Activated effector memory CD4-positive, alpha-beta T cell treated with anti-CD3 and anti-CD28 coated beads, Interleukin-2, amount 50 U/mL, for 16 hours (primary cell): Measurements from ENCODE around the gene PACS2.

Experiments
- DNase-seq: peaks from one replicate; pipeline ENCODE4 v3.0.0-alpha.2; 2020

PACS2 gene

DNA sequence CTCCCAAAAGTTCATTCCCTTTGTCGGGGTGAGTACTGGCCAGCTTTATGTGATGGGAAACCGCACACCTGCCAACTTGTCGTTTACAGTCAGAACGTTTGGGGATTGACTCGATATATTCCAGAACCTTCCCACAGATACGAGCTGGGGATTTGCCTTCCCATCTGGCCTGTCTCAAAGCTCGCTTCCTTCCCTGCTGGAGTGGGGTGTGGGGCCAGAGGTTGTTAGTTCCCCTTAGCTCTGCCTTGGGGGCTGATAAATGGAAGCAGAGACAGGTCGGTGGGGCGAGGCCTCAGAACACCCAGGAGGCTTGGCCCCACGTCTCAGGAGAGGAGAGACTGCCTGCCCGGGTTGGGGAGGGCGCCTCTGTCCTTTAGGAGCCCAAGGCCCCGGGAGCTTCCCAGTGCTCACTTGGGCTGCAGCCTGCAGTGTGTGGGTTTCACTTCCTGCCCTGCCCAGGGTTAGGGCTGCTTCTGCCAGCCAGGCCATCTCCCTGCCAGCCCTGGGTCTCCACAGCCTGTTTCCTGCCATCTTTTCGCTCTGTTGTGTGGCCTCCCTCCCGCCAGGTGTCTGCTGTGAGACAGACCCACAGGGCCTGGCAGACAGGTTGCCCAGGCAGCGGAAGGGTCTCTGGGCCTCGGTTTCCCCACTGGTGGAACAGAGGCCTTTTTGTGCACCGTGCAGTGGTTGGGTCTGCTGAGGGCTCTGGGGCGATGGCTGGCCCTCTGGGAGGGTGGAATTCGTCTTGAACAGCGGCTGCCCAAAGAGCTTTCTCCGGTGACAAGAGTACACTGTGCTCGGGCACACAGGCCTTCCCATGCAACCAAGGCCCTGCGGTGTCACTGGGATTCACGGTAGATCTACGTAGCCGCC is 75.7 kb downstream of the PACS2 start:
- no peak for DNase-seq

DNA sequence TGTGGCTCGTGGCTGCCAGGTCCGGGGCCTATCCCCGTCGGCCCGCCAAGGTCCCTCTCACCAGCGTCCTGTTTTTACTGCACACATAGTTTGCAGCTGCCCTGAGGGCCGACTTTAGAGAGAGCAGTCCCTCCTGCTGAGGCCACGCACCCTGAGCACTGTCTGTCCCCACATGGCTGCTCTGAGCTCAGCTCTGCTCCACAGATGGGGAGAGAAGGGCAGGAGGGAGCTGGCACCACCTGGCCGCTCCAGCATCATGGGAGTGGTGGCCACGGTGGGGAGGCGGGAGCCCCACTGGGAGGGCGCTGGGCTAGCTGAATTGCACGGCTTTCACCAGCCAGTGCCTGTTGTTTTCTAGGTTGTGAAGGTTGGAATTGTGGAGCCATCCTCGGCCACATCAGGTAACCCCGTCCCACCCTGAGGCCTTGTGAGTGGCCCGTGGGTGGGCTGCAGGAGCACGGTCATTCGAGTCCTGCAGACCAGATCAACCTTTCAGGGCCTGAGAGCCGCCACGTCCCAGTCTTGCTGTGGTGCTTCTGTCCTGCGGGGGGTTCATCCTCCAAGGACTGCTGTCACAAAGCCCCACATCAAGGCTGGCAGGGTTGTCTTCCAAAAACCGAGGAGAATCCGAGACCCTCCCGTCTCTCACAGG is 76.4 kb downstream of the PACS2 start:
- DNase-seq: no peak

DNA sequence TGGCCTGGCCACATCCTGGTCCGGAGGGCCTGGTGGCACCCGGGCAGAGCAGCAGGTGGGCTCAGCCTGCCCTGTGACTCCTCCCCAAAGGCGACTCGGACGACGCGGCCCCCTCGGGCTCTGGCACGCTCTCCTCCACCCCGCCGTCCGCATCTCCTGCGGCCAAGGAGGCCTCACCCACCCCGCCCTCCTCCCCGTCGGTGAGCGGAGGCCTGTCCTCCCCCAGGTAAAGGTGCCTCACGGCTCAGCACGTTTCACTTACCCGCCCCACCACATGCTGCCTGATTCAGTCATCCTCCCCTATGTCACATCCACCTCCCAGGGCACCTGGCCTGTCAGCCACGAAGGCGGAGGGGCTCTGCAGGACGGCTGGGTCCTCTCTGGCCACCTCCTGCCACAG is 77.0 kb downstream of the PACS2 start:
- DNase-seq: no peak

DNA sequence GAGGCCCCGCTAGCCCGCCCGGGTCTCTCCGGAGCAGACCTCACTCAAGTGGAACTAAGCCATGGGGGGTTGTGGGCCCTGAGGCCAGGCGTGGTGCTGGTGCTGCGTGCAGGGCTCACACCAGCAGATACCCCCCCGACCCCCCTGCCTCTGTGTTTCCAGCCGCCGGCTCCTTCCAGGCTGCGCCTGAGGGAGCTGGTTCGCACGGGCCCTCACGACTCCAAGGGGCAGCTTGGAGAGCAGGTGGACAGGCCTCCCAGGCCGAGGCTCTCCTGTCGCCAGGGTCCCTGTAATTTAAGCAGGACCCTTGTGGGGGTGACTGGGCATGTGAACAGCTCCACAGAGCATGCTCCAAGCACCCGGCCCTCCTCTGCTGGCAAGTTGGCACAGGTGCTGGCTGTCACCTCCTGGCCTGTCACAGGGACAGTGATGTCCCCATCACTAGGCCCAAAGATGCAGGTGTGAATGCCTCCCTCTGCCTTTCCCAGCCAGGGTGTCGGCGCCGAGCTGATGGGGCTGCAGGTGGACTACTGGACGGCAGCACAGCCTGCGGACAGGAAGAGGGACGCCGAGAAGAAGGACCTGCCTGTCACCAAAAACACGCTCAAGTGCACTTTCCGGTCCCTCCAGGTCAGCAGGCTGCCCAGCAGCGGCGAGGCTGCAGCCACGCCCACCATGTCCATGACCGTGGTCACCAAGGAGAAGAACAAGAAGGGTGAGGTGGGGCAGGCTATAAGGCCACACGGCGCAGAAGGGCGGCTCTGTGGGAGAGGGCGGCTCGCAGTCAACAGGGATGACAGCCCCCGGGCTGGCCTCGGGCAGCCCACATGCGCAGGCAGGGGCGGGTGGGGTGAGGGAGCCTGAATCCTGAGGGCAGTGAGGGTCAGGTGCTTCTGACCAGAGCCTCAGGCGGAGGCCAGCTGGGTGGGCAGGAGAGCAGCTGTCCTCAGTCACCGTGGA is 77.9 kb downstream of the PACS2 start:
- no peak for DNase-seq

DNA sequence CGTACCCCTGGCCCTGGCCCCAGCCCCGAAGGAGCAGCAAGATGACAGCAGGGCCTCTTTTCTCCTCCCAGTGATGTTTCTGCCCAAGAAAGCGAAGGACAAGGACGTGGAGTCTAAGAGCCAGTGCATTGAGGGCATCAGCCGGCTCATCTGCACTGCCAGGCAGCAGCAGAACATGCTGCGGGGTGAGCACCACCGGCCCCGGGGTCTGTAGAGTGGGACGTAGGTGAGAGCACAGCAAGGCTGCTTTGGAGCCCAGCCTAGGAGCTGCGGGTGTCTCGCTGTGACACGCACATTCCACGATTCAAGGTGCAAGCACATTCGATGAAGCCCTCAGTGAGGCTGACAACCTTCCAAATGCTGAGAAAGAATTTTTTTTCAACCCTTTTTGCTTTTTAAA is 78.6 kb downstream of the PACS2 start:
- DNase-seq: no peak

DNA sequence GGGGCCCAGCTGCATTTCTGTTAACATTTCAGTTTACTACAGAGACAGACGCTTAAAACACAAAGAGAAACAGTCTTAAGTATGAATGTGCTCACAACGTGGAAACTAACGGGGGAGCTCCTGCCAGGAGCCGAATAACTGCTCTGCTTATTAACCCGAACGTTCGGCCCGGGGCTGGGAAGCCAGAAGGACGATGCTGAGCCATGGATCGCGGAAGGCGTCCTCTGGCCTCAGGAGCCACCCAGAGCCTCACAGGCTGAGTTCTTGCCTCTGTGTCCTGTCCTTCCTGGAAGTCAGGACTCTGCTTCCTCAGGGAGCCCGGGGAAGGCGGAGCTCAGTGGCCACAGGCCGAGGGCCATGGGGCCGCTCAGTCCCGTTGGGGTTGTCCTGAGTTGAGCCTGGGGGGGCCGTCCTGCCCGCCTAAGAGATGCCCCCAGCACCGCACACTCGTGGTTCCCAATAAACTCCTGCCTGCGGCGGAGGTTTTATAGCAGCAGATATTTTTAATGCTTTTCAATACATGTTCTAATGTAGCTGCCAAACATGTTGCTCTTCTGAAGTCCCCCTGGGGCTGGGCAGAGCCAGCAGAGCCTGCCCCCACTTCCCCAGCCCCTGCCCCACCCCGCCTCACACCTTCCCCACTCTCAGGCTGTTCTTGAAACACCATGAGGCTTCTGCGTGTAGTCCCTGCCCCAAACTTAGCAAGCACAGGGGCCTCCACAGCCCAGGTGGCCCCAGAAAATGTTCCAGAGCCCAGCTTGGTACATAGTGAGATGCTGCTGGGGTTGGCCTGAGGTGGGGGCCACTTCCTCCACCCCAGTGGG is 80.4 kb downstream of the PACS2 start:
- no peak for DNase-seq

DNA sequence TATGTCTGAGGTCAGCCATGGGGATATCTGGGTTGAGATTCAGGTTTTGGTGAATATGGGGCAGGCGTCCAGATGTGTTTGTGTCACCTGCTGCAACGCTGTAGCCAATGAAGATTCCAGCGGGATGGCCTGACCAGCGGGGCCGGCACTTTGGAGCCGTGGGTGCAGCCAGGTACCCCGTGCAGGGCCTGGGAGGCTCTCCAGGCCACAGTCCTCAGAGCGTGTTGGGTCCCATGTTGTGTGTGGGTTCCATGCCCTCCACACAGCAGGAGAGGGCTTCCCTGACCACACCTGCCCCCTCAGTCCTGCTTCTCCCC is 80.9 kb downstream of the PACS2 start:
- DNase-seq: no peak

DNA sequence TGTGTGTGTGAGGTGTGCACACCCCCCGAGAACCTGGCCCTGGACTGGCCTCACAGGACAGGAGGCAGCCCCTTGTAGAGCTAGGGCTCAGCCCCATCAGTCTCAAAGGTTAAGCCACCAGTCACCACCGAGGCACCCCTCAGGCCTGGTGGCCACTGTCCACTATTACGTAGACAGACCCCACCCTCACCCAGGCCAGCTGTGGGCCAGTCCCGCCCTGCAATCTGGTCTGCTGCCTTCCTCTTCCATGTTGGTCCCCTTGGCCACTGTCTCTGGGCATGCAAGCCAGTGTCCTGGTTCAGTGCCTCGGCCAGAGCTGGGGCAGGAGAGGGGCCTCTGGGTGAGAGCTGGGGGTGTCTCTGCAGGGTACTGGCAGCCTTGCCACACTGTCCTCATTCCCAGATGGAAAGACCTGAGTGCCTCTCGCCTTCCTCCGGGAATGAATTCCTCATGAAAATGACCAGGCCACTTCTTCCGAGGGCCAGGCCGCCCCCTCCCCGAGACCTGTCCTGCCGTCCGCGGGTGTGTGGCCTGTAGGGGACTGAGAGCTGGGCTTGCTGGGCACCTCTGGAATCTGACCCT is 82.9 kb downstream of the PACS2 start:
- DNase-seq: no peak

DNA sequence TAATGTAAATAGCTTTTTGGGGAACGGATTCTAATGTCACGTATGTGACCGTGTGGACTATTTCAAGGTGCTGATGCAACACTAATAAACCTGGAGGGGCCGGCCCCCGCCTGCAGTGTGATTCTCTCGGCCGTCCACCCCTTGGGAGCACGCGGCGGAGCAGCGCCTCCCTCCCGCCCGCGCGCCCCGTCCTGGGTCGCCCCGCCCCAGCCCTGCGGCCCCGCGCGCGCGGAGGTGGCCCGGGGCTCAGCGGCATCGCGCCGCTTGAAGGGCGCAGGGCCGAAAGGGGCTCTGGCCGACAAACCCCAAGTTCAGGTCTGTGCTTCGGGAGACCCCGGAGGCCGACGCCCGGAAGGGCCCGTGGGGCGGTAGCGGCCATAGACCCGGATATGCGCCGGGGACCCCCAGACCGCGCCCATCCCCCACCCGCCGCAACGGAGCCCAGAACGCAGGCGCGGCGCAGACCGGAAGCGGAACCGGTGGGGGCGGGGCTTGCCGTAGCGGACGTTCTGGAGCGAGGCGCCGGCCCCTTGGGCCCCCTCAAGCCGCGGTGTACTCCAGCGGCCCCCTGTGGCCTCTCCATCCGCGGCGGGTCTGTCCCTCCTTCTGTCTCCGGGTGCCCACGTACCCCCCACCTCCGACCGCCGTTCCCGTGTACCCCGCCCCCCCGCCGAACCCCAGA is 83.6 kb downstream of the PACS2 start, which contains the start of gene TEX22:
Gene TEX22, plus strand, starts transcription at position 495 of the 682 bp plus-strand sequence. CDS start 803 bp downstream, outside the sequence.
- DNase-seq: peak; percentile 96

DNA sequence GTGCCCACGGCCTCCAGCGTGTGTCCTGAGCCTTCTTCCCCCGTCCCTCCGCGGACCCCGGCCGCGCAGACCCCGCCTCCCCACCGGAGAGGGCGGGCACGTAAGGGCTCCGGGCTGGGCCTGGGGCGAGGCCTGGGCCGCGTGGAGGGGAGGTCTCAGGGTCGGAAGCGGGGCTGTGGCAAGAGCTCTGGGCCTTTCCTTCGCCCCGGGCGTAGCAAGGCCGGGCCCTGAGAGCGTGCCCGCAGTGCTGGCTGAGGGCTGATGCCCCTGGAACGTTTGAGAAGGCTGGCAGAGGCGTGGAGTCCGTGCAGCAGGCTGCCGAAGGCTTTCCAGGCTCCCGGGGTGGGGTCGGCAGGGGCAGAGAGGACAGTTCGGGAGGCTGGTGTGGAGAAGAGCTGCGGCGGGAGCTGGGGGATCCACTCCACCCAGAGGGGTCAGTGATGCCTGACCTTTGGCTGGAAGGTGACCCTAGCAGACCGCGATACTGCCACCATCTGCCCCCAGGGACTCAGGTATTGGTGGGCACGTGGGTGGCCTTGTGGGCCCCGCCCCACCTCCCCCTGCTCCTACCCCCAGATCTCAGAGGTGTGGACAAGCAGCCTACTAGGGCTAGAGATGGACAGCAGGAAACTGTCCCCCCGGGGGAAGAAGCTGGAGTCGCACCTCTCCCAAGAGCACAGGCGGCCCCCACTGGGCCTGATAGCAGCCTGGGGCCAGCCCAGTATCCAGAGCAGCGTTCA is 84.3 kb downstream of the PACS2 start:
- no peak for DNase-seq

DNA sequence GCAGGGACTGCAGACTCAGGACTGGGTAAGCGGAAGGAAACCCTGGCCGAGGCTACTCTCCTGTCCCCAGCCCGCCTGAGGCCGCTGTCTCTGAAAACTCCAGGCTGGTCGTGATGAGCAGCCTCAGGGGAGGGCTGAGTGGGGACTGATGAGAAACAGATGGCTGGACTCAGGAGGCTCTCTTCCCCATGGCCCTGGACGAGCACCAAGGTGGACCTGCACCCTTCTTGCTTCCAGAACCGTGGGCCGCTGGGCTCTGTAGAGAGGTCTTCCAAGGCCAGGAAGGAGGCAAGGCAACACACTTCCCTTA is 84.9 kb downstream of the PACS2 start:
- no peak for DNase-seq

DNA sequence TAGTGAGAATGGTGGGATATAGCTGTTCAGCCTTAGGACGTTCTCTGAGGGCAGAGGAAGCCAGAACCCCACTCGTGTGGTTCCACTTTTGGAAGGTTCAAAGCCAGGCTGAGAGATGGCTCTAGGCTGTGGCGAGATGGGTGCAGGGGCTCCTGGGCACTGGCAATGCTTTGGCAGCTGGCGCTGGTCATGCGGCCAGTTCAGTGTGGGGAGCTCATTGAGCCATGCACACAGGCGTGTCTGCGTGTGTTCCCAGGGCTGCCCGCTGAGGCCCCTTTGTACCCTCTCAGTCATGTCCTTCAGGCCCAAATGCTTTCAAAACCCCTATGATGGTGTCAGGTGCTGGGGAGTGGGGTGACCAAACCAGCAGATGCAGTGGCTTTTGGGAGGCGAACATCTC is 85.5 kb downstream of the PACS2 start:
- no peak for DNase-seq

DNA sequence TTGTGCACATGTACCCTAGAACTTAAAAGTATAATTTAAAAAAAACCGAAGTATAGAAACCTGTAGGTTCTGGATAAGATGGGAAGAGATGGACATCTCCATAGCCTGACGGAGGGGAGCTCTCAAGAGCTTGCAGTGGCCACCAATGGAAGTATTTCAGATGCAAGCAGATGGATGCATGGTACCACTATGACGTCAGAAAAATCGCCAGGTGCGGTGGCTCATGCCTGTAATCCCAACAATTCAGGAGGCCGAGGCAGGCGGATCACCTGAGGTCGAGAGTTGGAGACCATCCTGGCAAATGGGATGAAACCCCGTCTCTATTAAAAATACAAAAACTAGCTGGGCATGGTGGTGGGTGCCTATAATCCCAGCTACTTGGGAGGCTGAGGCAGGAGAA is 87.2 kb downstream of the PACS2 start:
- no peak for DNase-seq

DNA sequence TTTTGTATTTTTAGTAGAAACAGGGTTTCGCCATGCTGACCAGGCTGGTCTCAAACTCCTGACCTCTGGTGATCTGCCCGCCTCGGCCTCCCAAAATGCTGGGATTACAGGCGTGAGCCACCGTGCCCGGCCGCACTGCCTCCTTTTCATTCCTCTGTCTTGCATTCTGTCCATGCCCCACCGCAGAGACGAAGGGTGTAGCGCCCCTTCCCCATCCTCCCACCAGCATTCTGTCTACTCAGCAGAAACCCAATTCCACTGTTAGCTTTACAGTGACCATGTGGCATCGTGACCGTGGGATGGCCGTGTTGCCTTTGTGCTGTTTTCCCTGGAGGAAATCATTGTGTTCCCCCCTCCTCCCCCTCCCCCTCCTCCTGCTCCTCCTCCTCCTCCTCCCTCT is 94.0 kb downstream of the PACS2 start:
- no peak for DNase-seq

DNA sequence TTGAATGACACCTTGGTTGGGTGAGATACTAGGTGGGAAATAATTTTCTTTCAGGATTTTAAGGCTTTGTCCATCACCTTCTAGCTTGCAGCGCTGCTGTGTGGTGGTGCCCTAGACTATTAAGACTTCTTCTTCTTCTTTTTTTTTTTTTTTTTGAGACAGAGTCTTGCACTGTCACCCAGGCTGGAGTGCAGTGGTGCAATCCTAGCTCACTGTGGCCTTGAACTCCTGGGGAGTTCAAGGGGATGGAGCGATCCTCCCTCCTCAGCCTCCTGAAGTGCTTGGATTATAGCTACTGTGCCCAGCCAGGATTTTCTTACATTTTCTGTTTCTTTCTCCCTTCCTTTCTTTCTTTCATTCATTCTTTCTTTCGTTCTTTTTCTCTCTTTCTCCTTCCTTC is 94.8 kb downstream of the PACS2 start:
- DNase-seq: no peak

DNA sequence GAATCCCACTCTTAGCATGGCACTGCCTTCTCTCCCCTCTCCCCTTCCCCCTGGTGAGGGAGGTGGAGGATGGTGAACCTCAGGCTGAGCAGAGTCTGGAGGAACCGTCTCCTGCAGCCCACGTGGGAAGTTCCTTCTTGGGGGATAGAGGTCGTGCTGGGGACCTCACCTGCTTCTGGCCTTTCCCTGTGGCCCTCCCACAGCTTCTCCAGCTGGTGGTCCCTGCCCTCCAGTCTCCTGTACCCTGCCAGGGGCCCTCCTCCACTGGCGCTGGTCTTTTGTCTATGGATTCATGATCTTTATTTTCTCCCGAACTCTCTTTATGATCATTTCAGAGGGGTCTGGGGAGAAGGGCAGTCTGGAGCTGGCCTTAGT is 96.1 kb downstream of the PACS2 start:
- no peak for DNase-seq

DNA sequence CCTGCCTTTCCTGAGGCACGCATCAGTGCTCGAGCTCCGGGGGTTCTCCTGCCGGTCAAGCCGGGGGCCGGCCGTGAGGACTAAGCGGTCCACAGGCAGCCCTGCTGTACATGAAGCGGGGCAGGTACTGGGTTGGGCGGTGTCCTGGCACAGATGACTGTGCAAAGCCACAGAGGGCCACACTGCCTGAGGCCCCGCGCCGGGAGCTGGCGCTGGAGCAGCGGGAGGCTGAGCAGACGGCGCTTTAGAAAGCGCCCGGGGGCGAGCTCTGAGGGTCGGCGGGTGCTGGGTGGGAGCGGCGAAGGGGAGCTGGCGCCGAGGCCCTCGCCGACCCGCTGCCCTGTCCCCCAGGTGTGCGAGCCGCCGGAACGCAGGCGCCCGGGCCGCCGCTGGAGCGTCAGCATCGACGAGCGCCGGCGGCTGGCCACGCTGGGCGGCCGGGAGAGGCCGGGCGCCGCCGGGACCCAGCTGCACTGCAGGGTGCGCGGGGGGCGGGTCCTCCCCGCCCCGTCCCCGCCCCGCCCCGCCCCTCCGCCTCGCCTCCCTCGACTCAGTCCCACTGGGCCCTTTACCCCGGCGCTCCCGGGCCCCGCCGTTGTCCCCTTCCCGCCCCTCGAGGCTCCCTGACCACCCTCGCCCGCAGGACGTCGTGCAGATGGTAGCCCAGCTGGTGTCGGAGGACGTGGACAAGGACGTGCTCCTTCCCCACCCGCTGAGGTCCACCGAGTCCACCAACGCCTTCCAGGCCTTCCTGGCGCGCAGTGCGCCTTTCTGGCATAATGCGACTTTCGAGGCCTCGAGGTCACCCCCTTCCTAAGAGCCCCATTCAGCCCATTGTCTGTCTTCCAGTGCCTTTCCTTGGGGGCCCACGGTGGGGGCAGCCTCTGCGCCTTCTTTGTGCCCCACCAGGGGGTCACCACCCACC is 96.7 kb downstream of the PACS2 start:
- DNase-seq: no peak

DNA sequence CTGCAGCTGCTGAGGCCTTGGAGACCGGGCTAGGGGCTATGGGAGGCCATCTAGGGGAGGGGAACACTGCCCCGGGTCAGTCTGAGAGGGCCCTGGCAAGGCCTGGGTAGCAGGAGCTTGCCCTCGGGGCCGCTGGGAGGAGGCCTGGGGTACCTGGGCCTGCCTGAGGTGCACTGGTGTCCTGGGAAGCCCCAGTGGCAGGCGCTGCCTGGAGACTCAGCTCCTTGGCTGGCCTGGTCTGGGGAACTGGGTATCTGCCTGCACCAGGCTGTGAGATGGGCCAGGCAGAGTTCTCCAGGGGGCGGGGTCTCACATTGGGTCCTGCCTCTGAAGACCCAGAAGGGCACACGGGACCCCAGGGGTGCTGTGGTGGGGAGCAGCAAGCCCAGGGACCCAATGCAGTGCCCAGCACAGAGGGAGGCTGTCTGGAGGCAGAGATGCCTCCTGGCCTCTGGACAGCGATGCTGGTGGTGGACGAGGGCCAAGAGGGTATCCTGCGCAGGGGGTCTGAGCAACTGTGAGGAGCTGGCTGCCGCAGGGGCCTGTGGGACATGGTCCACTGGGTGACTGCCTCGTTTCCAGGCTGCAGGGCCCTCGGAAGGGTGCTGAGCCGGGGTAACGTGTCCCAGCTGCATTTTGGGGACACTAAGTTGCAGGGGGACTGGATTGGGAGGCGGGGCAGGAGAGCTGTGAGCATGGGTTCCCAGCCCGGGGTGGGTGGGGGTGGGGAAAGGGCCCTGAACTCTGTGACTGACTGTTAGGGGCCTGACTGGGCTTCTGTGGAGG is 97.6 kb downstream of the PACS2 start:
- DNase-seq: no peak
